Hepatocyte (in vitro differentiated cells): ENCODE data around the gene INHBC. TPM values are rescaled to one million over a fixed set of nuclear protein-coding genes. Genes with fewer than 3 reads are reported as not detected.

ENCODE experiments used
- DNase-seq: peaks from one replicate; pipeline ENCODE4 v3.0.0-alpha.2; 2016; ENCODE audit warnings: low spot score
- H2AFZ ChIP-seq: fragments of 200-600 bp; sonication (generic); 2 replicates; pipeline ENCODE4 v1.6.0; 2016; ENCODE audit warnings: antibody characterized with exemption, mild to moderate bottlenecking
- H3K27ac ChIP-seq: fragments of 200-600 bp; sonication (generic); 2 replicates; pipeline ENCODE4 v1.5.1; 2016; ENCODE audit warnings: mild to moderate bottlenecking
- H3K27me3 ChIP-seq: fragments of 200-600 bp; sonication (generic); 2 replicates; pipeline ENCODE4 v1.6.1; 2016
- H3K36me3 ChIP-seq: fragments of 200-600 bp; sonication (generic); replicated peaks from 2 replicates; pipeline ENCODE4 v1.5.1; 2016; ENCODE audit warnings: low read depth; ENCODE audit not compliant: insufficient read depth
- H3K4me1 ChIP-seq: fragments of 200-600 bp; sonication (generic); 2 replicates; pipeline ENCODE4 v1.5.1; 2016; ENCODE audit warnings: mild to moderate bottlenecking, moderate library complexity; ENCODE audit not compliant: insufficient read depth
- H3K4me2 ChIP-seq: fragments of 200-600 bp; sonication (generic); 2 replicates; pipeline ENCODE4 v1.6.0; 2016
- H3K4me3 ChIP-seq: fragments of 200-600 bp; sonication (generic); 2 replicates; pipeline ENCODE4 v1.5.1; 2016; ENCODE audit warnings: mild to moderate bottlenecking
- H3K79me2 ChIP-seq: fragments of 200-600 bp; sonication (generic); 2 replicates; pipeline ENCODE4 v1.6.0; 2017; ENCODE audit warnings: mild to moderate bottlenecking
- H3K9me2 ChIP-seq: fragments of 200-600 bp; sonication (generic); replicated peaks from 2 replicates; pipeline ENCODE4 v1.6.0; 2017; ENCODE audit warnings: mild to moderate bottlenecking; ENCODE audit not compliant: insufficient read depth
- H3K9me3 ChIP-seq: fragments of 200-600 bp; sonication (generic); 2 replicates; pipeline ENCODE4 v1.5.1; 2016; ENCODE audit warnings: low read depth, mild to moderate bottlenecking
- H4K20me1 ChIP-seq: fragments of 200-600 bp; sonication (generic); 2 replicates; pipeline ENCODE4 v1.6.0; 2016; ENCODE audit warnings: mild to moderate bottlenecking; ENCODE audit not compliant: insufficient read depth, poor library complexity, severe bottlenecking
- EZH2 ChIP-seq: fragments of 200-600 bp; sonication (generic); IDR thresholded peaks from 2 replicates; pipeline ENCODE4 v1.6.1; 2016; ENCODE audit warnings: antibody characterized with exemption, mild to moderate bottlenecking, borderline replicate concordance
- EZH2phosphoT487 ChIP-seq: fragments of 200-600 bp; sonication (generic); IDR thresholded peaks from one replicate; pipeline ENCODE4 v1.6.1; 2018; ENCODE audit warnings: antibody characterized with exemption, mild to moderate bottlenecking, low read depth, moderate library complexity; ENCODE audit not compliant: unreplicated experiment, severe bottlenecking
- WGBS: methylation state at CpG from one replicate; pipeline ENCODE4 v1.1.6; 2016; ENCODE audit warnings: low lambda C conversion rate; ENCODE audit errors: missing lambda C conversion rate; 5-methylcytosine and 5-hydroxymethylcytosine counted together
- polyA plus RNA-seq: library from polyadenylated mRNA; unstranded; fragments of >200 nt; fragmentation: Nextera tagmentation; extraction: Ambion mirVana; gene quantifications from 2 replicates; pipeline ENCODE4 v1.2.1, GENCODE V29; 2016
- total RNA-seq: library from RNA; depleted of rRNA; stranded (reverse); fragments of >200 nt; gene quantifications from 2 replicates; pipeline ENCODE4 v1.2.3, GENCODE V29; 2014
- TF ChIP-seq, protein P1 (sequence below): fragments of 200-600 bp; sonication (generic); IDR thresholded peaks from 2 replicates; pipeline ENCODE4 v1.5.1; 2016; ENCODE audit warnings: antibody characterized with exemption, mild to moderate bottlenecking; ENCODE audit not compliant: poor library complexity

INHBC gene
- total and polyA plus RNA-seq, 2 experiments from 2014 or later, result 1.8 to 3.4 TPM

DNA sequence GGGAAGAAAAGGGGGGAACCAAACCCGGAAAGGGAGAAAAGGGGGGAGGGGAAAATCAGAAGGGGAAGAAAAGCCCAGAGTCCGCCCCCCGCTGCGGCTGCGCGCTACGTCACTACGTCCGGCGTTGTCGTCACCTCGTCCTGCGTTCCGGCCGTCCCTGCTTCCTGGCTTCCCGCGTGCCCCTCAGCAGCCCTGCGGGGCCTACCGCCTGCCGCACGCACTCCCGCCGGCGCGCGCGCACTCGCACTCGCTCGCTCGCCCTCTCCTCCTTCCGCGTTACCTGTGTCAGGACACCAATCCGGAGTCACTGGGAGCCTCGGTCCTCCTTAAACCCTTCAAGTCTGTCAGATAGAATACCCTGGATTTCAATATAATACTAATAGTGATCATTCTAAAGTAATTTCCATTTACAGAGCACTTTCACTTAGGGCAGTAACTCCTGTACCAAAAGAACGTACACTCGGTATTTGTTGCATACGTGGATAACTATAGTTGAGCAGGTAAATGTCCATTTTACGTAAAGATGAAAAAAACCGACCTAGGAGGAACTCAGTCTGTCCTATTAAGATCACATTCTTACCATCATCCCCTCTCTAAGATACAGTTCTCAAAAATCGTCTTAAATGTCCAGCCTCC is 3.5 kb upstream of the INHBC start, which contains the start of gene R3HDM2:
Gene R3HDM2, minus strand, starts transcription at position 113 of the 636 bp plus-strand sequence. CDS start 120,615 bp downstream, outside the sequence.
- whole genome bisulfite sequencing, result 5% methylated on average over 28 of the region's 41 CpGs
- Histone ChIP-seq H2AFZ (peak within 1 kb of the TSS; percentile 80), H3K79me2 (peaks cover 40% of the 10 kb centered on the region), H3K27me3 (no peaks in the 10 kb centered on the region), H3K27ac (peak within 1 kb of the TSS; percentile 97), H3K4me1 (peaks cover 16% of the 10 kb centered on the region), H4K20me1 (no peaks in the 10 kb centered on the region), H3K4me3 (peak within 1 kb of the TSS; percentile 55), H3K9me3 (no peaks in the 10 kb centered on the region), H3K36me3 (no peaks in the 10 kb centered on the region), H3K4me2 (peak within 1 kb of the TSS; percentile 79), H3K9me2 (no peaks in the 10 kb centered on the region)
- DNase-seq, result peak; percentile 98
- TF ChIP-seq, protein P1, sequence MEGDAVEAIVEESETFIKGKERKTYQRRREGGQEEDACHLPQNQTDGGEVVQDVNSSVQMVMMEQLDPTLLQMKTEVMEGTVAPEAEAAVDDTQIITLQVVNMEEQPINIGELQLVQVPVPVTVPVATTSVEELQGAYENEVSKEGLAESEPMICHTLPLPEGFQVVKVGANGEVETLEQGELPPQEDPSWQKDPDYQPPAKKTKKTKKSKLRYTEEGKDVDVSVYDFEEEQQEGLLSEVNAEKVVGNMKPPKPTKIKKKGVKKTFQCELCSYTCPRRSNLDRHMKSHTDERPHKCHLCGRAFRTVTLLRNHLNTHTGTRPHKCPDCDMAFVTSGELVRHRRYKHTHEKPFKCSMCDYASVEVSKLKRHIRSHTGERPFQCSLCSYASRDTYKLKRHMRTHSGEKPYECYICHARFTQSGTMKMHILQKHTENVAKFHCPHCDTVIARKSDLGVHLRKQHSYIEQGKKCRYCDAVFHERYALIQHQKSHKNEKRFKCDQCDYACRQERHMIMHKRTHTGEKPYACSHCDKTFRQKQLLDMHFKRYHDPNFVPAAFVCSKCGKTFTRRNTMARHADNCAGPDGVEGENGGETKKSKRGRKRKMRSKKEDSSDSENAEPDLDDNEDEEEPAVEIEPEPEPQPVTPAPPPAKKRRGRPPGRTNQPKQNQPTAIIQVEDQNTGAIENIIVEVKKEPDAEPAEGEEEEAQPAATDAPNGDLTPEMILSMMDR, result no peak
- no peak for TF ChIP-seq EZH2phosphoT487
- no peak for TF ChIP-seq EZH2

DNA sequence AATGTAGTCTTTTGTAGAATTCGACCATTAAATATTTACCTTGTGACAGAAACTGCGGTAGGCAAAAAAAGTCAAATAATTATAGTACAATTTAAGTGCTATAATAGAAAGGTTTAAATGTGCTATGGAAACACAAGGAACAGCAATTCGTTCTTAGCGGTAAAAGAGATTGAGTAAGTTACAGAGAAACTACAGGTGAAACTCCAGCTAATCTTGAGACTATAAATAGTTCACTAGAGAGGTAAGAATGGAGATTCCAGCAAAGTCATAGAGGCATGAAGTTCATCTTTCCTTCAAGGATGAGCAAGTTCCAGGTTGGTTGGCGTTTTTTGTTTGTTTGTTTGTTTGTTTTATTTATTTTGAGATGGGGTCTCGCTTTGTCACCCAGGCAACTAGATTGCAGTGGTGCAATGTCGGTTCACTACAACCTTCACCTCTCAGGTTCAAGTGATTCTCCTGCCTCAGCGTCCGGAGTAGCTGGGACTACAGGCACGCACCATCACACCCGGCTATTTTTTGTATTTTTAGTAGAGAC is 2.9 kb upstream of the INHBC start:
- Histone ChIP-seq H2AFZ (peak overlapping the region; percentile 80), H3K9me3 (no peaks in the 10 kb centered on the region), H4K20me1 (no peaks in the 10 kb centered on the region), H3K27me3 (no peaks in the 10 kb centered on the region), H3K27ac (peak overlapping the region; percentile 97), H3K4me2 (peak overlapping the region; percentile 79), H3K79me2 (peaks cover 33% of the 10 kb centered on the region), H3K4me1 (peaks cover 16% of the 10 kb centered on the region), H3K36me3 (no peaks in the 10 kb centered on the region), H3K4me3 (peak overlapping the region; percentile 34), H3K9me2 (no peaks in the 10 kb centered on the region)
- 83% methylated on average over 11 of the region's 11 CpGs for WGBS
- peak; percentile 29 for DNase-seq
- TF ChIP-seq EZH2, result no peak
- TF ChIP-seq EZH2phosphoT487, result no peak
- TF ChIP-seq, protein P1, result no peak

DNA sequence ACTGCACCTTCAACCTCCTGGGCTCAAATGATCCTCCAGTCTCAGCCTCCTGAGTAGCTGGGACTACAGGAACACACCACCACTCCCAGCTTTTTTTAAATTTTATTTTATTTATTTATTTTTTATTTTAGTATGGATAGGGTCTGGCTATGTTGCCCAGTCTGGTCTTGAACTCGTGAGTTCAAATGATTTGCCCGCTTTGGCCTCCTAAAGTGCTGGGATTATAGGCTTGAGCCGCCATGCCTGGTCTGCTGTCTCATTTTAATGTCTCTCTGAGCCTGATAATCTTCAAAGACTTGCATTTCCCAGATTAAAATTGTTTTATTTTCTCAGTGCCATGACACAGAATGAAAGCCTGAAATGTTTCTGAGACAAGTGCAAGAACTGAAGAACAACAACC is 1.2 kb upstream of the INHBC start:
- H3K9me3 ChIP-seq, result no peaks in the 10 kb centered on the region
- H3K4me3 ChIP-seq, result no peak overlapping the region
- H3K4me2 ChIP-seq, result no peak overlapping the region
- no peaks in the 10 kb centered on the region for H3K27me3 ChIP-seq
- 65% methylated on average over 3 of the region's 3 CpGs for WGBS
- peaks cover 17% of the 10 kb centered on the region for H3K79me2 ChIP-seq
- H4K20me1 ChIP-seq, result no peaks in the 10 kb centered on the region
- TF ChIP-seq EZH2phosphoT487 (no peak), EZH2 (no peak)
- TF ChIP-seq, protein P1, result no peak
- H3K27ac ChIP-seq, result no peak overlapping the region
- no peaks in the 10 kb centered on the region for H3K36me3 ChIP-seq
- no peak for DNase-seq
- H3K4me1 ChIP-seq, result peaks cover 16% of the 10 kb centered on the region
- no peaks in the 10 kb centered on the region for H3K9me2 ChIP-seq
- no peak overlapping the region for H2AFZ ChIP-seq
